DND-41 (cell line): ENCODE measurements around the gene GABARAPL1.
A peak's percentile ranks its signal among the peaks of the same experiment; 100 is the strongest.

Source experiments
- ATAC-seq: fragments of 200-7000 bp; cut with Tn5 transposase; 3 replicates; pipeline ENCODE4 v1.9.1; 2021; ENCODE audit warnings: low read depth; ENCODE audit not compliant: insufficient read depth
- DNase-seq: peaks from one replicate; pipeline ENCODE4 v3.0.0-alpha.2; 2020
- H2AFZ ChIP-seq: 2 replicates; pipeline ENCODE4 v1.6.0; 2012; ENCODE audit warnings: low read depth, low read length
- H3K27ac ChIP-seq: 2 replicates; pipeline ENCODE4 v1.5.1; 2012; ENCODE audit warnings: low read length, inconsistent platforms
- H3K27me3 ChIP-seq: fragments of 200-600 bp; sonication (generic); 2 replicates; pipeline ENCODE4 v1.6.0; 2012; ENCODE audit warnings: low read length, mild to moderate bottlenecking, inconsistent platforms; ENCODE audit not compliant: insufficient read depth, poor library complexity
- H3K36me3 ChIP-seq: 2 replicates; pipeline ENCODE4 v1.5.1; 2012; ENCODE audit warnings: low read length, inconsistent platforms; ENCODE audit not compliant: insufficient read depth
- H3K4me1 ChIP-seq: 2 replicates; pipeline ENCODE4 v1.5.1; 2012; ENCODE audit warnings: mild to moderate bottlenecking, low read length; ENCODE audit not compliant: insufficient read depth
- H3K4me2 ChIP-seq: 2 replicates; pipeline ENCODE4 v1.6.0; 2012; ENCODE audit warnings: mild to moderate bottlenecking, moderate library complexity, low read length, inconsistent platforms; ENCODE audit not compliant: insufficient read depth
- H3K4me3 ChIP-seq, 2 experiments: fragments of 200-600 bp in 1 of 2; shearing (Covaris generic) in 1 of 2; 2 replicates each; pipeline ENCODE4 v1.5.1; 2012 to 2016; ENCODE audit warnings: inconsistent platforms in 2 of 2, low read length in 2 of 2, mild to moderate bottlenecking in 2 of 2, low read depth in 1 of 2, moderate library complexity in 1 of 2
- H3K79me2 ChIP-seq: 2 replicates; pipeline ENCODE4 v1.6.0; 2012; ENCODE audit warnings: low read length, inconsistent platforms; ENCODE audit not compliant: insufficient read depth
- H3K9ac ChIP-seq: 2 replicates; pipeline ENCODE4 v1.6.0; 2012; ENCODE audit warnings: low read depth, mild to moderate bottlenecking, inconsistent platforms, low read length, moderate library complexity
- H3K9me3 ChIP-seq: 2 replicates; pipeline ENCODE4 v1.5.1; 2012; ENCODE audit warnings: low read length, moderate library complexity, mild to moderate bottlenecking, inconsistent platforms; ENCODE audit not compliant: insufficient read depth, severe bottlenecking
- H4K20me1 ChIP-seq: 2 replicates; pipeline ENCODE4 v1.6.0; 2012; ENCODE audit warnings: low read length; ENCODE audit not compliant: insufficient read depth
- CTCF ChIP-seq: IDR thresholded peaks from 2 replicates; pipeline ENCODE4 v1.5.1; 2012; ENCODE audit warnings: borderline replicate concordance, low read length, moderate library complexity, mild to moderate bottlenecking; ENCODE audit not compliant: poor library complexity, severe bottlenecking; ENCODE audit errors: extremely low read depth
- EZH2 ChIP-seq: IDR thresholded peaks from 3 replicates; pipeline ENCODE4 v1.6.1; 2012; ENCODE audit warnings: borderline replicate concordance, low read depth, mild to moderate bottlenecking, moderate library complexity, low read length, inconsistent platforms; ENCODE audit not compliant: severe bottlenecking

GABARAPL1 gene

GRCh38 chr12:10189653-10190052 lies 23.0 kb upstream of the GABARAPL1 start:
- no peaks in the 10 kb centered on the region for H3K4me1 ChIP-seq
- H3K79me2 ChIP-seq, result no peaks in the 10 kb centered on the region
- no peaks in the 10 kb centered on the region for H4K20me1 ChIP-seq
- no peaks in the 10 kb centered on the region for H3K9me3 ChIP-seq
- TF ChIP-seq CTCF, result no peak
- TF ChIP-seq EZH2, result no peak
- no peak overlapping the region for H3K4me3 ChIP-seq
- H3K9ac ChIP-seq, result no peak overlapping the region
- no peak overlapping the region for H3K4me2 ChIP-seq
- no peaks in the 10 kb centered on the region for H3K36me3 ChIP-seq
- H3K27ac ChIP-seq, result no peak overlapping the region
- DNase-seq, result no peak
- ATAC-seq, result no peak
- H2AFZ ChIP-seq, result no peak overlapping the region
- H3K27me3 ChIP-seq, result peaks cover 3% of the 10 kb centered on the region

DNA sequence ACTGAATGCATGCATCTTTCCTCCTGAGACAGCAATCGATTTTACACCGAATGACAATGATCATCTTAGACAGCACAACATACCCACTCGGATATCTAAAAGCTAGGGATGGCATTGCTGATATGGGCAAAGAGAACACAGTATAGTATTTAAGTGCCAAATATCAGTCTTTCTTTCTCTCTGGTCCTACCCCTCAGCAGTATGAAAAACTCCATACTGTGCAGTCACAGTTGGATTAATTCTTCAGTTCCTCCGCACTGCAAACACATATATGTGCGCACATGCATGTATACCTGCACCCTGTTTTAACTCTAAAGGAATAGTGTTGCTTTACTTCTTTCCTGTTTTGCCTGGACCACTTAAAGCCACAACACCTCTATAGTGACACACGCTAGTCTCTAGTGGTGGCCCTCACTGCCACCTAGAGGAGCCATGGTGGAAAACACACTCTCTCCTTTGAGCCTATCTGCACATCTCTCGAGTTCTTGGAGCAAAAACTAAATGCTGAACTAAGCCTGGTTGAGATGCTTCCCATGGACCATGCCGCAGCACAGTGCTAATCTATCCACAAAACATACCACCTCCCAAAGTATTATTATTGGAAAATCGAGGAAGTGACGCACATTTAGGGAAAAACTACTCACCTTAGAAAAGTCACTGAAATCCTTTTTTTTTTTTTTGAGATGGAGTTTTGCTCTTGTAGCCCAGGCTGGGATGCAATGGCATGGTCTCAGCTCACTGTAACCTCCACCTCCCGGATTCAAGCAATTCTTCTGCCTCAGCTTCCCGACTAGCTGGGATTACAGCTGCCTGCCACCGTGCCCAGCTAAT lies 21.9 kb upstream of the GABARAPL1 start:
- H3K27ac ChIP-seq, result no peak overlapping the region

GRCh38 chr12:10191865-10192264 lies 20.8 kb upstream of the GABARAPL1 start:
- H3K4me2 ChIP-seq, result no peak overlapping the region
- TF ChIP-seq EZH2 (no peak), CTCF (no peak)
- no peak for DNase-seq
- H3K27ac ChIP-seq, result no peak overlapping the region
- no peaks in the 10 kb centered on the region for H3K4me1 ChIP-seq
- no peaks in the 10 kb centered on the region for H3K36me3 ChIP-seq
- H3K9me3 ChIP-seq, result no peaks in the 10 kb centered on the region
- H3K27me3 ChIP-seq, result no peaks in the 10 kb centered on the region
- H3K79me2 ChIP-seq, result no peaks in the 10 kb centered on the region
- H4K20me1 ChIP-seq, result no peaks in the 10 kb centered on the region
- no peak for ATAC-seq
- H3K9ac ChIP-seq, result no peak overlapping the region
- H2AFZ ChIP-seq, result no peak overlapping the region
- H3K4me3 ChIP-seq, result no peak overlapping the region

More for the DNA sequence above, 21.9 kb upstream of the GABARAPL1 start:
- DNase-seq (peak; percentile 60), ATAC-seq (peak; percentile 100)
- no peaks in the 10 kb centered on the region for H3K4me1 ChIP-seq
- no peaks in the 10 kb centered on the region for H3K79me2 ChIP-seq
- H3K27me3 ChIP-seq, result peaks cover 3% of the 10 kb centered on the region
- H3K9me3 ChIP-seq, result no peaks in the 10 kb centered on the region
- no peak overlapping the region for H3K4me3 ChIP-seq
- H3K4me2 ChIP-seq, result no peak overlapping the region
- no peaks in the 10 kb centered on the region for H4K20me1 ChIP-seq
- TF ChIP-seq CTCF (peak; percentile 85), EZH2 (no peak)
- no peak overlapping the region for H3K9ac ChIP-seq
- no peaks in the 10 kb centered on the region for H3K36me3 ChIP-seq
- no peak overlapping the region for H2AFZ ChIP-seq
